ENCODE data around the gene SLC16A13. TPM values are rescaled to one million over a fixed set of nuclear protein-coding genes. Genes with fewer than 3 reads are reported as not detected.

The SLC16A13 gene
- total and polyA plus RNA-seq, 2 donors (not counting 1 experiment from before 2014, with no cell fraction given), result 7.4 to 21.9 TPM

GRCh38 chr17:7029096-7029495 lies 6.7 kb upstream of the SLC16A13 start:
- ATAC-seq (ENCODE audit: low read depth), result no peak
- peak overlapping the region; percentile 75 for H2AFZ ChIP-seq (ENCODE audit: insufficient read depth, low read depth, low read length, poor library complexity, severe bottlenecking)
- ChIA-PET CTCF (interaction anchor here (1.2 to 1.5 kb wide), 2 partner anchors 7 to 17 kb away, joined by 3 to 4 read pairs; no protein-coding TSS in a partner anchor), POLR2A (no interaction called here)
- no peaks in the 10 kb centered on the region for H3K27me3 Mint-ChIP-seq
- intact Hi-C loops (cut with micrococcal nuclease), result no loop called here
- no peak overlapping the region for H3K27ac ChIP-seq (ENCODE audit: low read length in 2 of 2)
- H3K9ac ChIP-seq (ENCODE audit: low read length), result no peak overlapping the region
- H3K36me3 ChIP-seq (replicated peaks in 1 of 2; ENCODE audit: control extremely low read depth in 1 of 2, control insufficient read depth in 1 of 2, extremely low read depth in 1 of 2, insufficient read depth in 2 of 2, low read length in 1 of 2), result no peaks in the 10 kb centered on the region
- peak overlapping the region; percentile 50 for H3K4me3 Mint-ChIP-seq
- peaks cover 23% of the 10 kb centered on the region for H3K79me2 ChIP-seq (ENCODE audit: control insufficient read depth, insufficient read depth, low read length)
- H3K27ac Mint-ChIP-seq, result peak overlapping the region; percentile 82
- no peak for TF ChIP-seq EZH2 (IDR thresholded peaks at IDR 0.05; ENCODE audit: borderline replicate concordance, insufficient read depth, low read depth, low read length, poor library complexity, severe bottlenecking)
- no peak for TF ChIP-seq CTCF (IDR thresholded peaks at IDR 0.05)
- H3K4me1 ChIP-seq (ENCODE audit: control insufficient read depth in 2 of 2, insufficient read depth in 2 of 2, low read length in 2 of 2), result peaks cover 12 to 16% of the 10 kb centered on the region in 2 donors
- peaks cover 0 to 3% (median 0%) of the 10 kb centered on the region in 3 donors for H3K9me3 ChIP-seq (ENCODE audit: control extremely low read depth in 1 of 3, control insufficient read depth in 2 of 3, insufficient read depth in 1 of 3, low read length in 2 of 3)
- H3K9me3 Mint-ChIP-seq (ENCODE audit: insufficient read depth), result no peaks in the 10 kb centered on the region
- no peak overlapping the region for H3K4me2 ChIP-seq (replicated peaks; ENCODE audit: low read depth, low read length, poor library complexity, severe bottlenecking)
- H4K20me1 ChIP-seq (ENCODE audit: control insufficient read depth, insufficient read depth, low read length, poor library complexity, severe bottlenecking), result no peaks in the 10 kb centered on the region
- H3K4me3 ChIP-seq (ENCODE audit: control extremely low read depth in 1 of 5, extremely low read depth in 1 of 5, insufficient read depth in 1 of 5, low read depth in 2 of 5, low read length in 4 of 5), result no peak overlapping the region
- no peaks in the 10 kb centered on the region for H3K27me3 ChIP-seq (replicated peaks in 1 of 4; ENCODE audit: control extremely low read depth in 1 of 4, control insufficient read depth in 3 of 4, insufficient read depth in 4 of 4, low read length in 3 of 4)
- WGBS (ENCODE audit: insufficient coverage), result 100% methylated on average over 1 of the region's 3 CpGs
- peaks cover 29% of the 10 kb centered on the region for H3K4me1 Mint-ChIP-seq
- no peak for DNase-seq

- Histone ChIP-seq H4K20me1 (ENCODE audit: control insufficient read depth, insufficient read depth, low read length, poor library complexity, severe bottlenecking) (no peaks in the 10 kb centered on the region), H3K9ac (ENCODE audit: low read length) (peak overlapping the region; percentile 35), H3K27ac (ENCODE audit: low read length in 2 of 2) (peak overlapping the region in 1 of 2 donors; percentile 17), H3K4me3 (ENCODE audit: control extremely low read depth in 1 of 5, extremely low read depth in 1 of 5, insufficient read depth in 1 of 5, low read depth in 2 of 5, low read length in 4 of 5) (peak overlapping the region in 3 of 5 experiments; percentile 2 to 38 (median 21)), H3K4me2 (replicated peaks; ENCODE audit: low read depth, low read length, poor library complexity, severe bottlenecking) (peak overlapping the region; percentile 68), H3K36me3 (replicated peaks in 1 of 2; ENCODE audit: control extremely low read depth in 1 of 2, control insufficient read depth in 1 of 2, extremely low read depth in 1 of 2, insufficient read depth in 2 of 2, low read length in 1 of 2) (no peaks in the 10 kb centered on the region), H2AFZ (ENCODE audit: insufficient read depth, low read depth, low read length, poor library complexity, severe bottlenecking) (peak overlapping the region; percentile 75), H3K4me1 (ENCODE audit: control insufficient read depth in 2 of 2, insufficient read depth in 2 of 2, low read length in 2 of 2) (peaks cover 15 to 21% of the 10 kb centered on the region in 2 donors), H3K79me2 (ENCODE audit: control insufficient read depth, insufficient read depth, low read length) (peaks cover 27% of the 10 kb centered on the region), H3K27me3 (replicated peaks in 1 of 4; ENCODE audit: control extremely low read depth in 1 of 4, control insufficient read depth in 3 of 4, insufficient read depth in 4 of 4, low read length in 3 of 4) (no peaks in the 10 kb centered on the region), H3K9me3 (ENCODE audit: control extremely low read depth in 1 of 3, control insufficient read depth in 2 of 3, insufficient read depth in 1 of 3, low read length in 2 of 3) (no peaks in the 10 kb centered on the region)
- no peaks in the 10 kb centered on the region for H3K27me3 Mint-ChIP-seq
- ChIA-PET CTCF (interaction anchor here (1.5 kb wide), 1 partner anchor 8 kb away, joined by 4 read pairs; no protein-coding TSS in a partner anchor), POLR2A (no interaction called here)
- peak overlapping the region; percentile 58 for H3K4me3 Mint-ChIP-seq
- peaks cover 29% of the 10 kb centered on the region for H3K4me1 Mint-ChIP-seq
- H3K27ac Mint-ChIP-seq, result peak overlapping the region; percentile 82
- DNase-seq (peak; percentile 48), ATAC-seq (ENCODE audit: low read depth) (no peak)
- TF ChIP-seq EZH2 (IDR thresholded peaks at IDR 0.05; ENCODE audit: borderline replicate concordance, insufficient read depth, low read depth, low read length, poor library complexity, severe bottlenecking) (no peak), CTCF (IDR thresholded peaks at IDR 0.05) (no peak)
- 21% methylated on average over 8 of the region's 8 CpGs for WGBS (ENCODE audit: insufficient coverage)
- intact Hi-C loops (cut with micrococcal nuclease), result no loop called here
- H3K9me3 Mint-ChIP-seq (ENCODE audit: insufficient read depth), result no peaks in the 10 kb centered on the region
Observed at GRCh38 chr17:7029659-7030058, 6.2 kb upstream of the SLC16A13 start.

Measured in B cell (primary cell).